Stomach (tissue), 9 donors: ENCODE measurements around the gene NLRC3. TPM values are rescaled to one million over a fixed set of nuclear protein-coding genes. Genes with fewer than 3 reads are reported as not detected.

ENCODE experiments used
- DNase-seq, 2 donors: peaks; one replicate each; pipeline versions ENCODE4 v3.0.0 to v3.0.0-alpha.2; 2013 to 2019
- H3K27ac ChIP-seq, 5 donors: fragments of 200-600 bp in 4 of 5; sonication (generic) in 4 of 5; one replicate each; pipeline ENCODE4 v1.5.1; 2013 to 2019; ENCODE audit warnings: mild to moderate bottlenecking in 1 of 5, moderate library complexity in 1 of 5
- H3K27me3 ChIP-seq, 3 donors: fragments of 200-600 bp; sonication (generic); one replicate each; pipeline ENCODE4 v1.5.1; 2017 to 2019; ENCODE audit warnings: mixed run types in 1 of 3
- H3K36me3 ChIP-seq, 4 donors: fragments of 200-600 bp; sonication (generic); 1 replicate in 3 of 4; 2 replicates in 1 of 4; pipeline ENCODE4 v1.5.1; 2016 to 2019
- H3K4me1 ChIP-seq, 4 donors: fragments of 200-600 bp; sonication (generic); one replicate each; pipeline ENCODE4 v1.5.1; 2016 to 2019
- H3K4me3 ChIP-seq, 4 donors: fragments of 200-600 bp; sonication (generic) in 3 of 4; one replicate each; pipeline ENCODE4 v1.5.1; 2016 to 2019; ENCODE audit warnings: mild to moderate bottlenecking in 1 of 4
- H3K9me3 ChIP-seq, 4 donors: fragments of 200-600 bp; sonication (generic); one replicate each; pipeline ENCODE4 v1.5.1; 2016 to 2019
- CTCF ChIP-seq, 7 experiments: fragments of 450-650 bp in 4 of 7; fragments of 200-600 bp in 3 of 7; sonication (generic) in 3 of 7; IDR thresholded peaks; one replicate each; pipeline ENCODE4 v1.5.1; 2016 to 2019; ENCODE audit warnings: antibody characterized with exemption in 7 of 7, control low read depth in 2 of 7, mild to moderate bottlenecking in 1 of 7
- EP300 ChIP-seq: sonication (generic); formaldehyde crosslinking; IDR thresholded peaks from one replicate; pipeline ENCODE4 v1.6.1; 2017; ENCODE audit warnings: antibody characterized with exemption
- POLR2A ChIP-seq, 4 donors: fragments of 450-650 bp; IDR thresholded peaks; one replicate each; pipeline ENCODE4 v1.6.1; 2016; ENCODE audit warnings: antibody characterized with exemption in 4 of 4, control low read depth in 2 of 4, mild to moderate bottlenecking in 1 of 4, moderate library complexity in 1 of 4
- POLR2AphosphoS5 ChIP-seq, 3 donors: sonication (generic); formaldehyde crosslinking; IDR thresholded peaks; one replicate each; pipeline ENCODE4 v1.6.1; 2016; ENCODE audit warnings: antibody characterized with exemption in 3 of 3
- WGBS, 5 donors: extraction: QIAGEN DNeasy Blood & Tissue Kit in 3 of 5; methylation state at CpG; one replicate each; pipeline versions ENCODE4 v1.1.5 to v1.1.7; 2013 to 2018; 5-methylcytosine and 5-hydroxymethylcytosine counted together
- intact Hi-C: fragments of 100-400 bp; cut with DNase I; formaldehyde crosslinking; loops from one replicate; pipeline ENCODE4 v1.15.1; 2023; ENCODE audit warnings: low total_unique reads
- polyA plus RNA-seq, 3 donors: library from polyadenylated mRNA; stranded (reverse); fragments of 200-250 nt; gene quantifications; one replicate each; pipeline ENCODE4 v1.2.3, GENCODE V29; 2013
- total RNA-seq, 5 donors: library from RNA; depleted of rRNA; stranded (reverse); fragments of >200 nt; gene quantifications; one replicate each; pipeline versions ENCODE4 v1.1.0 to v1.2.3, GENCODE V29; 2014 to 2016
- donor health status: healthy with polysubstance abuse.
- donor health status: Bipolar disorder and iron deficiency.
- donor health status: healthy.

Gene NLRC3
- total and polyA plus RNA-seq, 8 donors = 0.45 to 17.0 (median 1.7) TPM; not detected in 1

- WGBS, 5 donors = 93 to 97% (median 95%) methylated on average over 29 to 43 of the region's 43 CpGs
- Histone ChIP-seq H3K4me1 (no peaks in the 10 kb centered on the region), H3K4me3 (no peak overlapping the region), H3K27ac (no peak overlapping the region), H3K27me3 (no peaks in the 10 kb centered on the region), H3K36me3 (peaks cover 0 to 36% (median 19%) of the 10 kb centered on the region in 4 donors), H3K9me3 (no peaks in the 10 kb centered on the region)
- intact Hi-C loops = no loop called here
- no peak for TF ChIP-seq POLR2A (IDR thresholded peaks at IDR 0.05)
- TF ChIP-seq CTCF (IDR thresholded peaks at IDR 0.05) = no peak
- no peak for DNase-seq
Measured at GRCh38 chr16:3564130-3564888, 12.9 kb downstream of the NLRC3 start.

- no peak for DNase-seq
- Histone ChIP-seq H3K27ac (no peak overlapping the region), H3K9me3 (no peaks in the 10 kb centered on the region), H3K4me1 (no peaks in the 10 kb centered on the region), H3K4me3 (no peak overlapping the region), H3K36me3 (peaks cover 0 to 36% (median 19%) of the 10 kb centered on the region in 4 donors), H3K27me3 (no peaks in the 10 kb centered on the region)
- no peak for TF ChIP-seq EP300
- TF ChIP-seq CTCF (IDR thresholded peaks at IDR 0.05) = no peak
- no peak for TF ChIP-seq POLR2A (IDR thresholded peaks at IDR 0.05)
- no peak for TF ChIP-seq POLR2AphosphoS5 (IDR thresholded peaks at IDR 0.05)
- intact Hi-C loops = no loop called here
- 89 to 100% (median 94%) methylated on average over 3 to 29 of the region's 29 CpGs for WGBS, 5 donors
Measured at GRCh38 chr16:3562914-3563480, 14.2 kb downstream of the NLRC3 start.

- no peak for DNase-seq
- TF ChIP-seq POLR2A (IDR thresholded peaks at IDR 0.05) (no peak), CTCF (IDR thresholded peaks at IDR 0.05) (no peak), EP300 (no peak), POLR2AphosphoS5 (IDR thresholded peaks at IDR 0.05) (no peak)
- Histone ChIP-seq H3K27me3 (no peaks in the 10 kb centered on the region), H3K36me3 (peaks cover 0 to 47% (median 25%) of the 10 kb centered on the region in 4 donors), H3K27ac (no peak overlapping the region), H3K4me1 (no peaks in the 10 kb centered on the region), H3K4me3 (no peak overlapping the region), H3K9me3 (no peaks in the 10 kb centered on the region)
- intact Hi-C loops = no loop called here
- WGBS, 5 donors = 90 to 93% (median 92%) methylated on average over 12 to 15 of the region's 15 CpGs
Measured at GRCh38 chr16:3561626-3562025, 15.6 kb downstream of the NLRC3 start.

- H3K9me3 ChIP-seq = no peaks in the 10 kb centered on the region
- 90 to 95% (median 92%) methylated on average over 5 to 7 of the region's 7 CpGs for WGBS, 5 donors
- H3K4me3 ChIP-seq = no peak overlapping the region
- H3K27me3 ChIP-seq = no peaks in the 10 kb centered on the region
- TF ChIP-seq POLR2A (IDR thresholded peaks at IDR 0.05) (no peak), CTCF (IDR thresholded peaks at IDR 0.05) (no peak), EP300 (no peak), POLR2AphosphoS5 (IDR thresholded peaks at IDR 0.05) (no peak)
- intact Hi-C loops = no loop called here
- H3K4me1 ChIP-seq = no peaks in the 10 kb centered on the region
- no peak overlapping the region for H3K27ac ChIP-seq
- peaks cover 0 to 21% (median 10%) of the 10 kb centered on the region in 4 donors for H3K36me3 ChIP-seq
- no peak for DNase-seq
Measured at GRCh38 chr16:3554351-3554928, 22.8 kb downstream of the NLRC3 start.
